Testis (tissue), 2 donors: ENCODE data around the gene LHX3.

Experiments used
- CTCF ChIP-seq, 3 experiments: fragments of 450-650 bp in 2 of 3; fragments of 200-600 bp in 1 of 3; sonication (generic) in 1 of 3; IDR thresholded peaks; one replicate each; pipeline ENCODE4 v1.5.1; 2016 to 2019; ENCODE audit warnings: antibody characterized with exemption in 3 of 3, mild to moderate bottlenecking in 2 of 3, moderate library complexity in 1 of 3
- POLR2A ChIP-seq: fragments of 450-650 bp; IDR thresholded peaks from one replicate; pipeline ENCODE4 v1.6.1; 2017; ENCODE audit warnings: antibody characterized with exemption, mild to moderate bottlenecking, moderate library complexity

- TF ChIP-seq POLR2A (no peak), CTCF (IDR thresholded peaks at IDR 0.05) (no peak)
Measured at GRCh38 chr9:136202454-136203407, 2.2 kb downstream of the LHX3 start.
